ENCODE data around the gene C2orf76.

The C2orf76 gene

DNA sequence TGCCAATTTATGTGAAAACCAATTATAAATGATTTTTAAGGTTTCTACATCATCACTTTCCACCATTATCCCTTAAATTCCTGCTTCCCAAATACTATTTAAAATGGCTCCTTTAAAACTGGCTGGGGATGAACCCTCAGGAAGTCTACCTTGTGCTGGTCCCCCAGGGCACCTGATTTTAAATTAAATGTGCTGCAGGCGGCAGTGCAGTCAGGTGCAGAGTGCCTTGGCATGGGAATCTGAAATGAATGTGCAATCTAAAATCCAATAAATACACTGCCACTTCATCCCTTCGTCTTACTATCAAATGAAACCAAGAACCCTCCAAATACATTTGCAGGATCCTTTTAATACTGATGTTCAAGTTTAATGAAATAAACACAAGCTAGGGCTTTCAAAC is 61.8 kb downstream of the C2orf76 start:
- Histone ChIP-seq H3K27ac (ENCODE audit: low read depth, low read length) (no peak overlapping the region), H3K4me3 (ENCODE audit: low read length) (no peak overlapping the region), H3K27me3 (ENCODE audit: control insufficient read depth, insufficient read depth, low read length) (no peaks in the 10 kb centered on the region), H3K4me1 (ENCODE audit: control insufficient read depth, insufficient read depth, low read length) (peaks cover 2% of the 10 kb centered on the region), H3K9ac (ENCODE audit: low read length) (no peak overlapping the region), H3K36me3 (ENCODE audit: control insufficient read depth, insufficient read depth, low read length) (no peaks in the 10 kb centered on the region)

DNA sequence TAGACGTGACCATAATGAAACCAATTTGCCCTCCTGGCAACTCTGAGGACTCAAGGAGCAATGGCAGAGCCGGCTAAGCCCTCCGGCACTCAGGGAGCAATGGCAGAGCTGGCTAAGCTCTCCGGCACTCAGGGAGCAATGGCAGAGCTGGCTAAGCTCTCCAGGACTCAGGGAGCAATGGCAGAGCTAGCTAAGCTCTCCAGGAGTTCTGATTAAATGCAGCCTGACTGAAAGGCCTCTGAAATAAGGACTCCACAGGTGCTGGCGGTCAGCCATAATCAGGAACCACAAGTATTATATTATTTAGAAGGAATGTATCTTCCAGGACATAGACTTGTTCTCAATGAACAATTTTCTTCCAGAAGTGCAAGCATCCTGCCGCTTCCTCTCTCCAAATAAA is 65.2 kb downstream of the C2orf76 start:
- Histone ChIP-seq H3K27ac (ENCODE audit: low read depth, low read length) (no peak overlapping the region), H3K36me3 (ENCODE audit: control insufficient read depth, insufficient read depth, low read length) (no peaks in the 10 kb centered on the region), H3K4me3 (ENCODE audit: low read length) (no peak overlapping the region), H3K4me1 (ENCODE audit: control insufficient read depth, insufficient read depth, low read length) (peaks cover 2% of the 10 kb centered on the region), H3K9ac (ENCODE audit: low read length) (no peak overlapping the region), H3K27me3 (ENCODE audit: control insufficient read depth, insufficient read depth, low read length) (no peaks in the 10 kb centered on the region)

DNA sequence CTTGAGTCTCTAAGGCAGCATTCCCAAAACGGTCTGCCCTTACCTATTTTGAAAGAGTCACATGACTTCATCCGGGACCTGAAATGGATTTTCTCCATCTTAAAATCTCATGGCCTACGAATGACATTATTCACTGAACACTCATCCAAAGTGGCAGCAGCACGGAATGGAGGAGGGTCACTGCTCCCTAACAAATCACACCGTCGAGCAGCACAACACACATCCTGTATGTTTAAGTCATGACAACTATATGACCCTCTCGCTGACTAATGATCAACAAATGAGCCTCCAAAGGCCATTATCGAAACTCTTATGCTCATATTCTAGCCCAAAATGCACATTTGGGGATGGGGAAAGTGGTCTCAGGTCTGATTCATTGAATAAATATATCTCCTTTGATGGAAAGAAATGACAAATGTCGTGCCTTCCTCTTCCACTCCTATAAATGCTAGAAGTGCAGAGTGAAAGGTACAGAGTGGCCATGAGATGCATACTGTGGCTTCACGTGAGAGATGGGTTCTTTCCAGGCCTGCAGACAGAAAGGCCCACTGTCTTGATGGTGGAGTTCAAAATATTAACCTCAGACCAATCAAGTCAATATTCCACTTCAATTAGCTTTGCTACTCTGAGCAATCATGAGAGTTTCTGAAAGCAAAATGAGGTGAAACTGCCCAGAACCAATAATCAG is 70.8 kb downstream of the C2orf76 start:
- no peaks in the 10 kb centered on the region for H3K36me3 ChIP-seq (ENCODE audit: control insufficient read depth, insufficient read depth, low read length)
- no peaks in the 10 kb centered on the region for H3K4me1 ChIP-seq (ENCODE audit: control insufficient read depth, insufficient read depth, low read length)
- H3K27me3 ChIP-seq (ENCODE audit: control insufficient read depth, insufficient read depth, low read length) = no peaks in the 10 kb centered on the region
- H3K4me3 ChIP-seq (ENCODE audit: low read length) = no peak overlapping the region
- no peak overlapping the region for H3K9ac ChIP-seq (ENCODE audit: low read length)
- H3K27ac ChIP-seq (ENCODE audit: low read depth, low read length) = no peak overlapping the region

DNA sequence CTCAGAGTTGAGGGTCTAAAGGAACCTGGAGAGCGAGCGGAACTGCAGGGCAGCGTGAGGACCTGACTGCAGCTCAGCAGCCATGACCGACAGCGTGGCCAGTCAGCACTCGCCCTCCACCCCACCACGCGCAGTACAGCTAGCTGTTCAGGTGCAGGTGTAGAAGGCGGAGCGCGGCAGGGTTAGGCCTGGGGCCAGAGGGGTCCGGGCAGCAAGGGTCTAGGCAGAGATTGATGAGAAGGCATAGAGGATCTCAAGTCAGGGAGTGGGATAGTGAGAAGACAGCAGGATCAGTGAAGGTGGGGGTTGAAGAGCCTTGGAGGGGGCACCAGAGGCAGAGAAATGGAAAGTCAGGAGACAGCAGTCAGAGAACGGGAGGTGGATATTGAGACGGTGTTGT is 72.0 kb downstream of the C2orf76 start:
- H3K4me3 ChIP-seq (ENCODE audit: low read length) = no peak overlapping the region
- no peaks in the 10 kb centered on the region for H3K4me1 ChIP-seq (ENCODE audit: control insufficient read depth, insufficient read depth, low read length)
- no peak overlapping the region for H3K27ac ChIP-seq (ENCODE audit: low read depth, low read length)
- H3K27me3 ChIP-seq (ENCODE audit: control insufficient read depth, insufficient read depth, low read length) = no peaks in the 10 kb centered on the region
- no peak overlapping the region for H3K9ac ChIP-seq (ENCODE audit: low read length)
- no peaks in the 10 kb centered on the region for H3K36me3 ChIP-seq (ENCODE audit: control insufficient read depth, insufficient read depth, low read length)

DNA sequence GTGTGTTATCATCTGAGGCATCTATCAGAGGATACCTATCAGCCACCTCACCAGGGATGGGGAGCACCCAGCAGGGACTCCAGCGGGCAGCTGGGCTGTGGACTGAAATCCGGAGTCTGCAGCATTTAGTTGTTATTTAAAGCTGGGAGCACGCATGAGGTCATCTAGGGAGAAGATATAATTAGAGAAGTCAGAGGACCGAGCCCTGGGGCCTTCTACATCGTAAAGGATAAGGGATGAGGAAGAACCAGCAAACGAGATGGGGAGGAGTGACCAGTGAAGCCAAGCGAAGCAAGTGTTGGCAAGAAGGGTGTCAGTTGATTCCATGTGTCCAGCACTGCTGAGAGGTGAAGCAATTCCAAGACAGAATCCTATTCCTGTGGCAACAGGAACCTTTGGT is 72.7 kb downstream of the C2orf76 start:
- Histone ChIP-seq H3K4me1 (ENCODE audit: control insufficient read depth, insufficient read depth, low read length) (peaks cover 3% of the 10 kb centered on the region), H3K4me3 (ENCODE audit: low read length) (no peak overlapping the region), H3K27ac (ENCODE audit: low read depth, low read length) (no peak overlapping the region), H3K36me3 (ENCODE audit: control insufficient read depth, insufficient read depth, low read length) (no peaks in the 10 kb centered on the region), H3K9ac (ENCODE audit: low read length) (no peak overlapping the region), H3K27me3 (ENCODE audit: control insufficient read depth, insufficient read depth, low read length) (no peaks in the 10 kb centered on the region)

DNA sequence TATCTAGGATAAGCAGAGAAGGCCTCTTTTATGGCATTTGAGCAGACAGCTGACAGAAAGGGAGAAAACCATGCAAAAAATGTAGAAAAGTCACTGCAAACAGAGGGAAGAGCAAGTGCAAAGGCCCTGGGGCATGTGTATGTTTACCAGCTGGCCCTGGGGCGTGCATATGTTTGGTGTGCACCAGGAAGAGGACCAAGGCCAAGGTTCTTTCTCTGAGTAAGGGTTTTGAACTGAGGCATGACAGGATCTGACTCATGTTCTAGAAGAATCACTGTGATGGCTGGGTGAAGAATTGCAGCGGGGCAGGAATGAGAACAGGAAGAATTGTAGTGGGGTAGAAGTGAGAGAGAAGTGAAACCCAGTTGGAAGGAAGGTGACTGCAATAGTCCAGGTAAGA is 73.4 kb downstream of the C2orf76 start:
- Histone ChIP-seq H3K36me3 (ENCODE audit: control insufficient read depth, insufficient read depth, low read length) (no peaks in the 10 kb centered on the region), H3K27ac (ENCODE audit: low read depth, low read length) (no peak overlapping the region), H3K4me1 (ENCODE audit: control insufficient read depth, insufficient read depth, low read length) (peaks cover 5% of the 10 kb centered on the region), H3K27me3 (ENCODE audit: control insufficient read depth, insufficient read depth, low read length) (no peaks in the 10 kb centered on the region), H3K4me3 (ENCODE audit: low read length) (no peak overlapping the region), H3K9ac (ENCODE audit: low read length) (no peak overlapping the region)

DNA sequence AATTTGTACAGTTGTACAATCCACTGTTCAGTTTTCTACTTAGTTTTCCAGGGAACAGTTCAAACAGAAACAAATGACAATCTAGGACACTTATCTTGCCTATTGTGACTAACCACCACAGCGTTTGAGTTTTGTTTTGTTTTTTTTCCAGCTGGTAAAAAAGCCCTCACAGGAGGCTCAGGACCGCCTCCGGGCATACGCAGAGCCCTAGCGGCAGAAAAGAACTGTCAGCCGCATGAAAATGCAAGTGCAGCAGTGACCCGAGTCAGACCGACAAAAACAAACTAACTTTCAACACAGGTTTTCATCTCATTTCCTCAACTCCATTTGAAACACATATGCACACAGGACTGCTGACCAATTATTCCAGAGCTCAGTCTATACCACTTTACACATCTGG is 74.4 kb downstream of the C2orf76 start:
- Histone ChIP-seq H3K9ac (ENCODE audit: low read length) (no peak overlapping the region), H3K27me3 (ENCODE audit: control insufficient read depth, insufficient read depth, low read length) (no peaks in the 10 kb centered on the region), H3K4me1 (ENCODE audit: control insufficient read depth, insufficient read depth, low read length) (peaks cover 5% of the 10 kb centered on the region), H3K36me3 (ENCODE audit: control insufficient read depth, insufficient read depth, low read length) (no peaks in the 10 kb centered on the region), H3K27ac (ENCODE audit: low read depth, low read length) (no peak overlapping the region), H3K4me3 (ENCODE audit: low read length) (no peak overlapping the region)

DNA sequence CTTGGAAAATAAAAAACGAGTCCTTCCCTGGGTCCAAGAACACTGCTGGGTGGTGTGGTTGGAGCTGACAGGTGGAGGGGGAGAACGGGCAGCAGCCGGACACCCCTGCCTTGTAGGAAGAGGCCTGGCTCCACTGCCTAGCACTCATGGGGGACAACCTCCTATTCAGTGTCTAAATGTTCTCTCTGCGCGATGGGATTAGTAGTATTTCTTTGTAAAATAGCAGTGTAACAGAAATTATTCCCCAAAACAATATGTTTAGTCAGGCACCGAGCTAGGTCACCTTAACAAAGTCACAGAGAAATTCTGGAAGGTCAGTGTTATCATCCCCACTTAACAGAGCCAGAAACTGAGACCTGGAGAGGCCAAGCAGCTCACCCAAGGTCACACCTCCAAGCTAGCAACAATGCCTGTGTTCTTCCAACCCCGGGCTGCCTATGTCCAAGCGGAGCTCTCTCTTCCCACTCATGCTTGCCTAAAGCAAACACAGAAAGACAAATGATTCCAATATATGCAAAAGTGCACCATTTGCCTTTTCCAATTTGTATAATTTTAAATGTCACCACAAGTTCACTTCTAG is 75.0 kb downstream of the C2orf76 start:
- Histone ChIP-seq H3K36me3 (ENCODE audit: control insufficient read depth, insufficient read depth, low read length) (no peaks in the 10 kb centered on the region), H3K4me1 (ENCODE audit: control insufficient read depth, insufficient read depth, low read length) (peaks cover 5% of the 10 kb centered on the region), H3K27me3 (ENCODE audit: control insufficient read depth, insufficient read depth, low read length) (no peaks in the 10 kb centered on the region), H3K4me3 (ENCODE audit: low read length) (no peak overlapping the region), H3K9ac (ENCODE audit: low read length) (no peak overlapping the region), H3K27ac (ENCODE audit: low read depth, low read length) (no peak overlapping the region)

DNA sequence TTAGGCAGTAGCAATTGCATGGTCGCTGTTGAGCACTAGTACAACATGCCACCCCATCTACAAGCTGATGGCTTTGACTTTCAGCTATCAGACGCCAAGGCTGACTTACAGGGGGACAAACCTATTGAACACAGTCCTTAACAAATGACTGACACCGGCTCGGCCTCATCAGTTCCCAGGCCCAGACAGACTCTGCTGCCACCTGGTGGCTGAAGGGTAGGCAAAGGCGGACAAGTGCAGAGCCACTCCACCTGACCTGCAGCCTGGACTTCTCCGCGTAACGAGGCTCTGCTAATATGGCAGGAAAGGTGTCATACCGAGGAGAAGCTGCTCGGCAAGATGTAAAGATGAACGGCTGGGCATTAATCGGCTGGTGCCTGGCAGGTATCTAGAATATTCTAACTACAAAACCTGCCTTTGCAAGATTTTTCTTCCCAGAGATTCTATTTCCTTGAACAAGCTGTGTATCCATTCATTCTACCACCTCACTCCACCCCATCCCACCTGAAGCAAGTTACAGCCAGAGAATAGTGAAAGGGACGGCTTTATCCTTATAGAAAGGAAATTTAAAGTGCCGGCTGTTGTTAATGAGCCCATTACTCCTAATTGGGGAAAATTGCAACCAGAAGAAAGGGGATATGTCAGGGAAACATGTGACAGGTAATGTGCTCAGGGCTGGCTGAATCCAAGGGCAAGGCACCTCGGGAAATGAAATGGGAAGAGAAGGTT is 75.6 kb downstream of the C2orf76 start:
- no peak overlapping the region for H3K27ac ChIP-seq (ENCODE audit: low read depth, low read length)
- H3K4me1 ChIP-seq (ENCODE audit: control insufficient read depth, insufficient read depth, low read length) = peaks cover 5% of the 10 kb centered on the region
- no peaks in the 10 kb centered on the region for H3K36me3 ChIP-seq (ENCODE audit: control insufficient read depth, insufficient read depth, low read length)
- H3K4me3 ChIP-seq (ENCODE audit: low read length) = no peak overlapping the region
- no peak overlapping the region for H3K9ac ChIP-seq (ENCODE audit: low read length)
- H3K27me3 ChIP-seq (ENCODE audit: control insufficient read depth, insufficient read depth, low read length) = no peaks in the 10 kb centered on the region

DNA sequence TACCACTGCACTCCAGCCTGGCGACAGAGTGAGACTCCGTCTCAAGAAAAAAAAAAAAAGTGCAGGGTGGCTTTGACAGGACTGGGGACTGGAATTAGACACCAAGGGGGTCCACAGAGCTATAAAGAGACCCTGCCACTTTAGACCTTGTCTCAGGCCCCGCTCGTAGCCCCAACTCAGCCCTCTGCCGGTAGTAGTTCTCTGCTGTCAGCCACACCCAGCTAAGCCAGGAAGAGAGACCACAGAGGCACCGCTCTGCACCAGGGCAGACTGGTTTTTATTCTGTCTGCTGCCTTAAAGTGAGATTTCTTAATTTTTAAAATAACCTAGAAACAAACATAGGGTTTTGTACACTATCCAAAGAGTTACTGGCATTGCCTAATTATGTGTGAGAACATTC is 77.0 kb downstream of the C2orf76 start:
- Histone ChIP-seq H3K4me3 (ENCODE audit: low read length) (no peak overlapping the region), H3K27me3 (ENCODE audit: control insufficient read depth, insufficient read depth, low read length) (no peaks in the 10 kb centered on the region), H3K9ac (ENCODE audit: low read length) (no peak overlapping the region), H3K36me3 (ENCODE audit: control insufficient read depth, insufficient read depth, low read length) (no peaks in the 10 kb centered on the region), H3K4me1 (ENCODE audit: control insufficient read depth, insufficient read depth, low read length) (peaks cover 5% of the 10 kb centered on the region), H3K27ac (ENCODE audit: low read depth, low read length) (no peak overlapping the region)

DNA sequence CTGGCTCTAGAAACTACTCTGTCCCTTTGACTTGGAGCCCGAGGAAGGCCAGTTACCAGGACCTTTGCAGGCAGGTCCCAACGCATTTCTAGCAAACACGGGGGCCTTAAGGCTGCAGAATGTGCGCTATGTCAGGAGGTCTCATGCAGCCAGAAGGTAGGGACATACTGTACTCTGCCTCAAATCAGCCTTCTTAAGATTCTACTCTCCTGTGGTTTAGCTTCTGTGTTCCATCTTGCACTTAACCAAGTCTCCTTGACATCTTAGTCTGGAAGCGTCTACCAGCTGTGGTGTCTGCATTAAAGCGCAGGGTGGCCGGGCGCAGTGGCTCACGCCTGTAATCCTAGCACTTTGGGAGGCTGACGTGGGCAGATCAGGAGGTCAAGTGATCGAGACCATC is 77.5 kb downstream of the C2orf76 start:
- Histone ChIP-seq H3K4me3 (ENCODE audit: low read length) (no peak overlapping the region), H3K27ac (ENCODE audit: low read depth, low read length) (peak overlapping the region; percentile 76), H3K27me3 (ENCODE audit: control insufficient read depth, insufficient read depth, low read length) (no peaks in the 10 kb centered on the region), H3K4me1 (ENCODE audit: control insufficient read depth, insufficient read depth, low read length) (peaks cover 5% of the 10 kb centered on the region), H3K9ac (ENCODE audit: low read length) (no peak overlapping the region), H3K36me3 (ENCODE audit: control insufficient read depth, insufficient read depth, low read length) (no peaks in the 10 kb centered on the region)

DNA sequence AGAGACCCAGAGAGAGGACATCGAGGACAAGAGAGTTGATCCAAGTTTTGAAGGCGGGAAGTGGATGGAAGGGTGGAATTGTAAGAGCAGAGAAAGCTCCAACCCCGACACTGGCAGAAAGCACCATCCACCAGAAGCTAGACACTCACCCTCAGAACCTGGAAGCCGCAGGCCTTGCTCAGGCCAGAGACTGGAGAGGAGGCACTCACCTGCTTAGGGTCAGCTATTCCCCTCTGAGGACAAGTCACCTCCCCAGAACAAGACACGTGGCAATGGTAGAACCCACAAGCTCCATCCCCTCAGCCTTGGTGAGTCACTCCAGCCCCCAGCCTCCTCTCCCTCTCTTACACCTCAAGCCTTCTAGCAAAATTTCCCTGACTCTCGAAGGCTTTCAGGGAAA is 78.1 kb downstream of the C2orf76 start:
- Histone ChIP-seq H3K27me3 (ENCODE audit: control insufficient read depth, insufficient read depth, low read length) (no peaks in the 10 kb centered on the region), H3K9ac (ENCODE audit: low read length) (no peak overlapping the region), H3K27ac (ENCODE audit: low read depth, low read length) (peak overlapping the region; percentile 76), H3K4me1 (ENCODE audit: control insufficient read depth, insufficient read depth, low read length) (peaks cover 5% of the 10 kb centered on the region), H3K36me3 (ENCODE audit: control insufficient read depth, insufficient read depth, low read length) (no peaks in the 10 kb centered on the region), H3K4me3 (ENCODE audit: low read length) (no peak overlapping the region)

DNA sequence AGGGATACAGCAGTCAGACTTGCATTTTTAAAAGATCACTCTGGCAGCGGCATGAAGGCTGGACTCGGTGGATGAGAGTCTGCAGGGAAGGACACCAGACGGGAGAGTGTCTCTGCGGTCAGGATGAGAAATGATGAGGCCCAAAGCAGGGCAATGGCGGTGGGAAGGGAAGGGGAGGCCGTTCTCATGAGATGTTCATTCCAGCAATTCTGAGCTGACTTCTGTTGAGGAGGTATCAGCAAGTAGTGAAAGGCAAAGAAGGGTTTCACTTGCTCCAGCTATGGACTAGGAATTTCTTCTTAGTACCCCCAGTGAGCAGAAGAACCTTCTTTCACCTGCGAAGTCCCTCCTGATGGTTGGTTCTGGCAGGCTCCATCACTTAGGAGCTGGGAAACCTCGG is 80.0 kb downstream of the C2orf76 start:
- Histone ChIP-seq H3K4me1 (ENCODE audit: control insufficient read depth, insufficient read depth, low read length) (peaks cover 5% of the 10 kb centered on the region), H3K36me3 (ENCODE audit: control insufficient read depth, insufficient read depth, low read length) (no peaks in the 10 kb centered on the region), H3K27ac (ENCODE audit: low read depth, low read length) (no peak overlapping the region), H3K4me3 (ENCODE audit: low read length) (no peak overlapping the region), H3K27me3 (ENCODE audit: control insufficient read depth, insufficient read depth, low read length) (no peaks in the 10 kb centered on the region), H3K9ac (ENCODE audit: low read length) (no peak overlapping the region)
